Measurements from ENCODE around the gene BOLA2B. TPM values are rescaled to one million over a fixed set of nuclear protein-coding genes. Genes with fewer than 3 reads are reported as not detected.
A peak's percentile ranks its signal among the peaks of the same experiment; 100 is the strongest.

BOLA2B gene
- total RNA-seq, 2 donors from 2014 or later: 206 to 410 TPM

- no peaks in the 10 kb centered on the region for H3K9me3 Mint-ChIP-seq
- no peak for ATAC-seq
- no peak overlapping the region for H3K4me3 Mint-ChIP-seq
- DNase-seq (ENCODE audit: low spot score): no peak
- no peaks in the 10 kb centered on the region for H3K27me3 Mint-ChIP-seq
- H3K36me3 Mint-ChIP-seq: no peaks in the 10 kb centered on the region
- H3K27ac Mint-ChIP-seq: no peak overlapping the region
- H3K4me1 Mint-ChIP-seq (ENCODE audit: low read depth in 2 of 2): peaks cover 16 to 20% of the 10 kb centered on the region in 2 donors
Measured at GRCh38 chr16:30144017-30144416, 49.4 kb downstream of the BOLA2B start.

GRCh38 chr16:30143347-30143702 is 50.1 kb downstream of the BOLA2B start:
- Mint-ChIP-seq H3K4me1 (ENCODE audit: low read depth in 2 of 2) (peaks cover 16 to 20% of the 10 kb centered on the region in 2 donors), H3K27me3 (no peaks in the 10 kb centered on the region), H3K27ac (peak overlapping the region; percentile 58 to 71), H3K36me3 (no peaks in the 10 kb centered on the region), H3K4me3 (no peak overlapping the region), H3K9me3 (no peaks in the 10 kb centered on the region)
- ATAC-seq: no peak
- DNase-seq (ENCODE audit: low spot score): no peak

Other genes with a start within 250 kb of the BOLA2B start
- gene TMEM219, start 231.6 kb downstream of the BOLA2B start, total RNA-seq: 10 to 100 TPM; 44.3 to 51.6 TPM
- gene TAOK2, start 219.8 kb downstream of the BOLA2B start, total RNA-seq: 10 to 100 TPM; 39.6 to 66.8 TPM
- gene HIRIP3, start 198.0 kb downstream of the BOLA2B start, total RNA-seq: 10 to 100 TPM; 30.0 to 40.8 TPM
- gene INO80E, start 197.4 kb downstream of the BOLA2B start, total RNA-seq: 100 to 1,000 TPM; 101 to 133 TPM
- gene DOC2A, start 182.6 kb downstream of the BOLA2B start, total RNA-seq: not detected
- gene C16orf92, start 170.5 kb downstream of the BOLA2B start, total RNA-seq: not detected
- gene TLCD3B, start 162.4 kb downstream of the BOLA2B start, total RNA-seq: 1 to 10 TPM; 1.4 to 5.3 TPM
- gene ALDOA, start 127.9 kb downstream of the BOLA2B start, total RNA-seq: 1,000 to 10,000 TPM; 1,789 to 1,983 TPM
- 100 to 1,000 TPM; 144 to 148 TPM for gene PPP4C, start 117.7 kb downstream of the BOLA2B start, total RNA-seq
- under 1 TPM; 0.29 to 0.78 TPM for gene TBX6, start 101.7 kb downstream of the BOLA2B start, total RNA-seq
- 10 to 100 TPM; 21.1 to 25.8 TPM for gene YPEL3, start 97.5 kb downstream of the BOLA2B start, total RNA-seq
- gene GDPD3, start 80.1 kb downstream of the BOLA2B start, total RNA-seq: 1 to 10 TPM; 1.6 to 5.6 TPM
- gene MAPK3, start 70.4 kb downstream of the BOLA2B start, total RNA-seq: 10 to 100 TPM; 34.3 to 35.9 TPM
- gene CORO1A, start 10.1 kb downstream of the BOLA2B start, total RNA-seq: 1,000 to 10,000 TPM in 1 of 2 donors, 100 to 1,000 TPM in 1; 987 to 1,615 TPM
- gene SLX1A, start 209 bp upstream of the BOLA2B start, total RNA-seq: 100 to 1,000 TPM in 1 of 2 donors, 10 to 100 TPM in 1; 48.6 to 169 TPM
- 10 to 100 TPM; 19.1 to 46.7 TPM for gene SULT1A3, start 5.6 kb upstream of the BOLA2B start, total RNA-seq
- gene NPIPB13, start 54.8 kb upstream of the BOLA2B start, total RNA-seq: 10 to 100 TPM; 38.2 to 50.6 TPM
- 10 to 100 TPM; 95.8 to 99.7 TPM for gene CD2BP2, start 161.6 kb upstream of the BOLA2B start, total RNA-seq
- 10 to 100 TPM; 64.0 to 99.1 TPM for gene TBC1D10B, start 176.8 kb upstream of the BOLA2B start, total RNA-seq
- 1 to 10 TPM in 1 of 2 donors, not detected in 1; 8.5 TPM for gene MYL11, start 181.1 kb upstream of the BOLA2B start, total RNA-seq
- 100 to 1,000 TPM; 192 to 207 TPM for gene SEPTIN1, start 188.9 kb upstream of the BOLA2B start, total RNA-seq
- 10 to 100 TPM; 10.2 to 14.7 TPM for gene ZNF48, start 201.8 kb upstream of the BOLA2B start, total RNA-seq
- 1 to 10 TPM; 3.4 to 7.3 TPM for gene ZNF771, start 213.9 kb upstream of the BOLA2B start, total RNA-seq
- gene DCTPP1, start 236.4 kb upstream of the BOLA2B start, total RNA-seq: 100 to 1,000 TPM in 1 of 2 donors, 10 to 100 TPM in 1; 95.9 to 155 TPM

All from natural killer cell treated with Interleukin-12 subunit alpha and Interleukin-12 subunit beta and Interleukin-15 and Interleukin-18, amount 100 ng/mL, for 72 hours (primary cell).